ENCODE measurements around the gene NXPH1. TPM values are rescaled to one million over a fixed set of nuclear protein-coding genes. Genes with fewer than 3 reads are reported as not detected.

NXPH1 gene
- total and polyA plus RNA-seq, 2 experiments from 2014 or later = not detected

DNA sequence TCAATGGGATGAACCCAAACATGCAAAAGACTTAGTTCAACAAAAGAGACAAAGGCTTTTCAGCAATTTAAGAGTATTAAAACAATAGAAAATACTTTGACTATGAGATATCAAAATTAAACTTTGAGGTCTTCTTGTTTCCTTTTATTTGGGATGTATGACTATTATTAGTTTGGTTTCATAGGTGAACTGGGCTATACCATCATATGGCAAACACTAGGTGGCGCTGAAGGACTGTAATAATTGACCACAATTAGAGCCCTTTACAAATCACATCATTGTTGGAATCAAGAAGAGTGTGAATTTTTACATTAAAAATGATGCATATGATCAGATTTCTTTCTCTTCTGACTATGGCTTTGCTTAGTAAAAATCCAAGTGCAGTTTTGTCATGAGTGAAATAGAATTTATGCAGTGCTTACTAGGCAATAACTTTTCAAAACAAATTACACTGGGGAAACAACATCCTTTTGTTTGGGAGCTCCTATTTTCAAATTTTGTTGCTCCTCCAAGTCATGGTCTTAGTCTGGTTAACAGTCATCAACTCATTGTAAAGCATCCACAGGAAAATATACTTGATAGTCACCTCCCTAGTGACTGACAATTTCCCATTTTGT lies 14.7 kb upstream of the NXPH1 start:
- H3K36me3 ChIP-seq (ENCODE audit: low read depth) = no peaks in the 10 kb centered on the region
- H3K4me3 ChIP-seq = no peak overlapping the region
- no peak overlapping the region for H2AFZ ChIP-seq
- TF ChIP-seq EZH2phosphoT487 (IDR thresholded peaks at IDR 0.05; ENCODE audit: insufficient read depth, low read depth) = no peak
- no peak for TF ChIP-seq EZH2 (IDR thresholded peaks at IDR 0.05; ENCODE audit: insufficient read depth, poor library complexity, severe bottlenecking)
- no peaks in the 10 kb centered on the region for H3K9me3 ChIP-seq (ENCODE audit: low read depth)
- no peaks in the 10 kb centered on the region for H3K27me3 ChIP-seq (replicated peaks; ENCODE audit: insufficient read depth)
- H3K9me2 ChIP-seq (ENCODE audit: insufficient read depth) = no peaks in the 10 kb centered on the region
- H3K4me2 ChIP-seq (ENCODE audit: unreplicated experiment) = no peak overlapping the region
- H3F3A ChIP-seq (ENCODE audit: insufficient read depth) = no peaks in the 10 kb centered on the region
- in situ Hi-C loops (cut with MboI) = loop anchor here (25.0 kb wide), 1 partner anchor 1994 kb away; no protein-coding TSS in a partner anchor
- peak; percentile 73 for DNase-seq
- WGBS, 2 experiments (ENCODE audit: low coverage in 1 of 2, low lambda C conversion rate in 2 of 2, missing lambda C conversion rate in 2 of 2) = 0 to 3% methylated on average over 1 of the region's 1 CpG
- no peaks in the 10 kb centered on the region for H3K4me1 ChIP-seq (ENCODE audit: insufficient read depth)
- H4K20me1 ChIP-seq (ENCODE audit: insufficient read depth) = no peaks in the 10 kb centered on the region
- no peak overlapping the region for H3K27ac ChIP-seq
- no peak overlapping the region for H3K9ac ChIP-seq
- H3K79me2 ChIP-seq (ENCODE audit: insufficient read depth) = no peaks in the 10 kb centered on the region

DNA sequence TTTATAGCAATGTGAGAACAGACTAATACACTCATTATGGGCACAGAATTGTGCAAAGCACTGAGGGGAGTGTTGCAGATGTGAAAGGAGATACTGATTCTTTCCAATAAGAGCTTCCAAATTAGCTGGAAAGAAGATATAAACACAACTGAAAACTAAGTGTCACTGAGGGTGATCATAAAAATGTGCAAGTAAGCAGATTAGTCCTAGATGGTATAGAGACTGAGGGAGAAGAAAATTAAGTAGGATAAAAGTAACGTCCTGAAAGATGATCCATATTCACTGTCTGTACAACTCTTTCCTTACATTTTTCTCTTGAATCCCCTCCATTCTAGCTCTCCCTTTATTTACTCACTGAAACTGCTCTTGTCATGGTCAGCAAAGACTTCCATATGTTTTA lies 11.2 kb upstream of the NXPH1 start:
- H3K4me3 ChIP-seq = no peak overlapping the region
- WGBS, 2 experiments (ENCODE audit: low coverage in 1 of 2, low lambda C conversion rate in 2 of 2, missing lambda C conversion rate in 2 of 2) = 17 to 19% methylated on average over 1 of the region's 1 CpG
- DNase-seq = no peak
- no peak overlapping the region for H3K9ac ChIP-seq
- H3K9me2 ChIP-seq (ENCODE audit: insufficient read depth) = no peaks in the 10 kb centered on the region
- no peaks in the 10 kb centered on the region for H3K79me2 ChIP-seq (ENCODE audit: insufficient read depth)
- H3F3A ChIP-seq (ENCODE audit: insufficient read depth) = no peaks in the 10 kb centered on the region
- H3K27ac ChIP-seq = no peak overlapping the region
- H3K27me3 ChIP-seq (replicated peaks; ENCODE audit: insufficient read depth) = no peaks in the 10 kb centered on the region
- in situ Hi-C loops (cut with MboI) = loop anchor here (25.0 kb wide), 1 partner anchor 1990 kb away; no protein-coding TSS in a partner anchor
- no peaks in the 10 kb centered on the region for H3K9me3 ChIP-seq (ENCODE audit: low read depth)
- H4K20me1 ChIP-seq (ENCODE audit: insufficient read depth) = no peaks in the 10 kb centered on the region
- no peak for TF ChIP-seq EZH2 (IDR thresholded peaks at IDR 0.05; ENCODE audit: insufficient read depth, poor library complexity, severe bottlenecking)
- TF ChIP-seq EZH2phosphoT487 (IDR thresholded peaks at IDR 0.05; ENCODE audit: insufficient read depth, low read depth) = no peak
- H2AFZ ChIP-seq = no peak overlapping the region
- H3K4me1 ChIP-seq (ENCODE audit: insufficient read depth) = no peaks in the 10 kb centered on the region
- no peak overlapping the region for H3K4me2 ChIP-seq (ENCODE audit: unreplicated experiment)
- no peaks in the 10 kb centered on the region for H3K36me3 ChIP-seq (ENCODE audit: low read depth)

DNA sequence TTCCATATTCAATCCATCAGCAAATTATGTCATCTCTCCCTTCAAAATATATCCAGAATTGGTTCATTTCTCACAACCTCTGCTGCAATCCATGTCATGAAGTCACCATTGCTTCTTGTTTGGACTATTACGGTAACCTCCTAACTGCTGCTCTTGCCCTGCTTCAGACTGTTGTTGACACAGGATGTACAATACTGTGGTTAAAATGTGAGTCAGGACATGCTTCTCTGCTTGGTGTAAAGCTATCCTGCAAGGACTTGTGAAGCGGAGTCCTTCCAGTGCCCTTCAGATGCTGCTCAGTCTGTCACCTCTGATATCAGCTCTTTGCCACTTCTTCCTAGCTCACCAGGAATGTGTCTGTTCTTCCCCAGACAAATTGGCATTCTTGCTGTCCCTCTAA lies 10.4 kb upstream of the NXPH1 start:
- Histone ChIP-seq H3K4me1 (ENCODE audit: insufficient read depth) (no peaks in the 10 kb centered on the region), H3K4me3 (no peak overlapping the region), H3K27me3 (replicated peaks; ENCODE audit: insufficient read depth) (no peaks in the 10 kb centered on the region), H2AFZ (no peak overlapping the region), H3K9ac (no peak overlapping the region), H3K4me2 (ENCODE audit: unreplicated experiment) (no peak overlapping the region), H3K27ac (no peak overlapping the region), H3F3A (ENCODE audit: insufficient read depth) (no peaks in the 10 kb centered on the region), H3K36me3 (ENCODE audit: low read depth) (no peaks in the 10 kb centered on the region), H3K9me3 (ENCODE audit: low read depth) (no peaks in the 10 kb centered on the region), H3K79me2 (ENCODE audit: insufficient read depth) (no peaks in the 10 kb centered on the region), H3K9me2 (ENCODE audit: insufficient read depth) (no peaks in the 10 kb centered on the region), H4K20me1 (ENCODE audit: insufficient read depth) (no peaks in the 10 kb centered on the region)
- DNase-seq = no peak
- in situ Hi-C loops (cut with MboI) = loop anchor here (25.0 kb wide), 1 partner anchor 1989 kb away; no protein-coding TSS in a partner anchor
- TF ChIP-seq EZH2 (IDR thresholded peaks at IDR 0.05; ENCODE audit: insufficient read depth, poor library complexity, severe bottlenecking) (no peak), EZH2phosphoT487 (IDR thresholded peaks at IDR 0.05; ENCODE audit: insufficient read depth, low read depth) (no peak)
- 74 to 86% methylated on average over 2 of the region's 2 CpGs for WGBS, 2 experiments (ENCODE audit: low coverage in 1 of 2, low lambda C conversion rate in 2 of 2, missing lambda C conversion rate in 2 of 2)

GRCh38 chr7:8425223-8425622 lies 8.2 kb upstream of the NXPH1 start:
- Histone ChIP-seq H3K36me3 (ENCODE audit: low read depth) (no peaks in the 10 kb centered on the region), H3K9me3 (ENCODE audit: low read depth) (no peaks in the 10 kb centered on the region), H3K4me2 (ENCODE audit: unreplicated experiment) (no peak overlapping the region), H2AFZ (no peak overlapping the region), H3K9me2 (ENCODE audit: insufficient read depth) (no peaks in the 10 kb centered on the region), H3K4me3 (no peak overlapping the region), H3F3A (ENCODE audit: insufficient read depth) (no peaks in the 10 kb centered on the region), H4K20me1 (ENCODE audit: insufficient read depth) (no peaks in the 10 kb centered on the region), H3K4me1 (ENCODE audit: insufficient read depth) (no peaks in the 10 kb centered on the region), H3K27ac (no peak overlapping the region), H3K27me3 (replicated peaks; ENCODE audit: insufficient read depth) (no peaks in the 10 kb centered on the region), H3K79me2 (ENCODE audit: insufficient read depth) (no peaks in the 10 kb centered on the region), H3K9ac (no peak overlapping the region)
- no peak for TF ChIP-seq EZH2phosphoT487 (IDR thresholded peaks at IDR 0.05; ENCODE audit: insufficient read depth, low read depth)
- TF ChIP-seq EZH2 (IDR thresholded peaks at IDR 0.05; ENCODE audit: insufficient read depth, poor library complexity, severe bottlenecking) = no peak
- in situ Hi-C loops (cut with MboI) = no loop called here
- WGBS, 2 experiments (ENCODE audit: low coverage in 1 of 2, low lambda C conversion rate in 2 of 2, missing lambda C conversion rate in 2 of 2) = 18 to 35% methylated on average over 1 of the region's 1 CpG
- DNase-seq = no peak
